Measurements from ENCODE around the gene TNIP1.

Gene TNIP1

GRCh38 chr5:151051931-151052608, 28.8 kb downstream of the TNIP1 start:
- in situ Hi-C loops (cut with MboI; ENCODE audit: low pct_unique_long_range_greater_than_20kb, low sequenced_read_pairs): no loop called here

GRCh38 chr5:151051066-151051930, 29.5 kb downstream of the TNIP1 start:
- in situ Hi-C loops (cut with MboI; ENCODE audit: low pct_unique_long_range_greater_than_20kb, low sequenced_read_pairs): no loop called here
- DNase-seq: peak; percentile 88

More at GRCh38 chr5:151051931-151052608, 28.8 kb downstream of the TNIP1 start:
- no peak for DNase-seq

- DNase-seq: no peak
- in situ Hi-C loops (cut with MboI; ENCODE audit: low pct_unique_long_range_greater_than_20kb, low sequenced_read_pairs): no loop called here
Measured at GRCh38 chr5:151048526-151048925, 32.3 kb downstream of the TNIP1 start.

- in situ Hi-C loops (cut with MboI; ENCODE audit: low pct_unique_long_range_greater_than_20kb, low sequenced_read_pairs): no loop called here
- DNase-seq: no peak
Measured at GRCh38 chr5:151047814-151048425, 32.9 kb downstream of the TNIP1 start.

GRCh38 chr5:151042453-151043093, 38.3 kb downstream of the TNIP1 start:
- in situ Hi-C loops (cut with MboI; ENCODE audit: low pct_unique_long_range_greater_than_20kb, low sequenced_read_pairs): no loop called here

GRCh38 chr5:151041577-151042268, 39.1 kb downstream of the TNIP1 start:
- in situ Hi-C loops (cut with MboI; ENCODE audit: low pct_unique_long_range_greater_than_20kb, low sequenced_read_pairs): no loop called here
- no peak for DNase-seq

More at GRCh38 chr5:151042453-151043093, 38.3 kb downstream of the TNIP1 start:
- no peak for DNase-seq

- DNase-seq: no peak
Measured at GRCh38 chr5:151040211-151040747, 40.6 kb downstream of the TNIP1 start.

GRCh38 chr5:151039665-151040064, 41.2 kb downstream of the TNIP1 start:
- in situ Hi-C loops (cut with MboI; ENCODE audit: low pct_unique_long_range_greater_than_20kb, low sequenced_read_pairs): no loop called here

More at GRCh38 chr5:151040211-151040747, 40.6 kb downstream of the TNIP1 start:
- in situ Hi-C loops (cut with MboI; ENCODE audit: low pct_unique_long_range_greater_than_20kb, low sequenced_read_pairs): no loop called here

GRCh38 chr5:151038801-151039238, 42.0 kb downstream of the TNIP1 start:
- in situ Hi-C loops (cut with MboI; ENCODE audit: low pct_unique_long_range_greater_than_20kb, low sequenced_read_pairs): no loop called here
- no peak for DNase-seq

More at GRCh38 chr5:151039665-151040064, 41.2 kb downstream of the TNIP1 start:
- no peak for DNase-seq

GRCh38 chr5:151038412-151038745, 42.5 kb downstream of the TNIP1 start:
- DNase-seq: no peak
- in situ Hi-C loops (cut with MboI; ENCODE audit: low pct_unique_long_range_greater_than_20kb, low sequenced_read_pairs): no loop called here

GRCh38 chr5:151037561-151038411, 43.0 kb downstream of the TNIP1 start:
- in situ Hi-C loops (cut with MboI; ENCODE audit: low pct_unique_long_range_greater_than_20kb, low sequenced_read_pairs): no loop called here
- DNase-seq: no peak

GRCh38 chr5:151036556-151036955, 44.3 kb downstream of the TNIP1 start:
- in situ Hi-C loops (cut with MboI; ENCODE audit: low pct_unique_long_range_greater_than_20kb, low sequenced_read_pairs): no loop called here
- no peak for DNase-seq

GRCh38 chr5:151034422-151035379, 46.1 kb downstream of the TNIP1 start:
- no peak for DNase-seq

GRCh38 chr5:151033217-151033934, 47.5 kb downstream of the TNIP1 start:
- DNase-seq: no peak
- in situ Hi-C loops (cut with MboI; ENCODE audit: low pct_unique_long_range_greater_than_20kb, low sequenced_read_pairs): no loop called here

More at GRCh38 chr5:151034422-151035379, 46.1 kb downstream of the TNIP1 start:
- in situ Hi-C loops (cut with MboI; ENCODE audit: low pct_unique_long_range_greater_than_20kb, low sequenced_read_pairs): no loop called here

GRCh38 chr5:151031554-151031953, 49.3 kb downstream of the TNIP1 start:
- in situ Hi-C loops (cut with MboI; ENCODE audit: low pct_unique_long_range_greater_than_20kb, low sequenced_read_pairs): no loop called here
- no peak for DNase-seq

- in situ Hi-C loops (cut with MboI; ENCODE audit: low pct_unique_long_range_greater_than_20kb, low sequenced_read_pairs): no loop called here
- DNase-seq: no peak
Measured at GRCh38 chr5:151030379-151030778, 50.5 kb downstream of the TNIP1 start.

Measured in KBM-7 (cell line).